HCT116 (cell line): ENCODE results near the gene SEBOX. TPM values are rescaled to one million over a fixed set of nuclear protein-coding genes. Genes with fewer than 3 reads are reported as not detected.

ENCODE experiments used
- ATAC-seq: fragments of 200-7000 bp; cut with Tn5 transposase; 2 replicates; pipeline ENCODE4 v1.9.1; 2020; ENCODE audit warnings: mild to moderate bottlenecking, moderate library complexity
- BruUV-seq: library from RNA; stranded (reverse); fragments of 400-500 nt; replicated peaks from 2 replicates; lab custom pipeline; 2021; lab: Mats Ljungman, UMichigan
- CTCF ChIA-PET: fragments of 300-600 bp; sonication (Branson Sonifier 250); formaldehyde crosslinking; loops from one replicate; lab custom pipeline; 2021; ENCODE audit warnings: antibody characterized with exemption; lab: Charles Lee
- POLR2A ChIA-PET: fragments of 300-600, 350-600 bp; sonication (Branson Sonifier 250); formaldehyde crosslinking; loops from one replicate; lab custom pipeline; 2021; ENCODE audit warnings: antibody characterized with exemption; lab: Charles Lee
- RAD21 ChIA-PET, 2 experiments: fragments of 300-600 bp; sonication (Branson Sonifier 250); formaldehyde crosslinking; loops; one replicate each; lab custom pipeline; 2023; ENCODE audit warnings: low total read pairs in 2 of 2; ENCODE audit not compliant: uncharacterized antibody in 2 of 2, unreplicated experiment in 2 of 2, low non-redundant PET in 1 of 2; lab: Charles Lee
- DNase-seq: peaks from one replicate; pipeline ENCODE4 v3.0.0-alpha.2; 2010; ENCODE audit warnings: low read depth, low spot score
- H2AFZ ChIP-seq: fragments of 200-600 bp; shearing (Covaris generic), sonication (generic); 2 replicates; pipeline ENCODE4 v1.6.1; 2017; ENCODE audit warnings: low read depth, mixed run types, mixed read lengths, antibody characterized with exemption, low read length; ENCODE audit not compliant: poor library complexity, severe bottlenecking
- H3K27ac ChIP-seq: 2 replicates; pipeline ENCODE4 v1.5.1; 2012; ENCODE audit warnings: low read depth, low read length
- H3K27me3 ChIP-seq: fragments of 200-600 bp; sonication (generic); 2 replicates; pipeline ENCODE4 v1.6.1; 2016; ENCODE audit warnings: mixed run types, low read length, mixed read lengths; ENCODE audit not compliant: insufficient read depth
- H3K36me3 ChIP-seq, 2 experiments: fragments of 200-500 bp in 1 of 2; fragments of 200-600 bp in 1 of 2; sonication (Bioruptor generic) in 1 of 2; sonication (generic) in 1 of 2; 2 replicates each; pipeline versions ENCODE4 v1.5.1 to v1.6.1; 2014 to 2016; ENCODE audit warnings: low read length in 2 of 2, inconsistent platforms in 1 of 2, mixed read lengths in 1 of 2, mixed run types in 1 of 2; ENCODE audit not compliant: insufficient read depth in 2 of 2, control insufficient read depth in 1 of 2
- H3K4me1 ChIP-seq, 2 experiments: fragments of 200-600 bp in 1 of 2; sonication (generic) in 1 of 2; 2 replicates each; pipeline versions ENCODE4 v1.5.1 to v1.6.1; 2012 to 2017; ENCODE audit warnings: low read length in 2 of 2, inconsistent platforms in 1 of 2, mild to moderate bottlenecking in 1 of 2, mixed read lengths in 1 of 2, mixed run types in 1 of 2, moderate library complexity in 1 of 2; ENCODE audit not compliant: insufficient read depth in 2 of 2, control insufficient read depth in 1 of 2
- H3K4me2 ChIP-seq: fragments of 200-600 bp; sonication (generic); 2 replicates; pipeline ENCODE4 v1.6.1; 2017; ENCODE audit warnings: mixed run types, low read length, mixed read lengths
- H3K4me3 ChIP-seq, 2 experiments: fragments of 200-600 bp in 1 of 2; sonication (generic) in 1 of 2; replicated peaks in 1 of 2; 2 replicates each; pipeline ENCODE4 v1.5.1; 2011 to 2016; ENCODE audit warnings: low read length in 2 of 2, control low read depth in 1 of 2, low read depth in 1 of 2, mild to moderate bottlenecking in 1 of 2, mixed read lengths in 1 of 2, mixed run types in 1 of 2
- H3K79me2 ChIP-seq: fragments of 200-600 bp; sonication (generic); 2 replicates; pipeline ENCODE4 v1.6.1; 2017; ENCODE audit warnings: mild to moderate bottlenecking, mixed run types, low read length, moderate library complexity, mixed read lengths; ENCODE audit not compliant: insufficient read depth
- H3K9ac ChIP-seq: fragments of 200-600 bp; sonication (generic); 2 replicates; pipeline ENCODE4 v1.6.1; 2016; ENCODE audit warnings: low read length, mixed read lengths
- H3K9me2 ChIP-seq: fragments of 200-600 bp; sonication (generic), shearing (Covaris generic); 2 replicates; pipeline ENCODE4 v1.6.1; 2017; ENCODE audit warnings: mixed run types, mild to moderate bottlenecking, moderate library complexity; ENCODE audit not compliant: insufficient read depth
- H3K9me3 ChIP-seq, 2 experiments: fragments of 200-500 bp in 1 of 2; fragments of 200-600 bp in 1 of 2; sonication (Bioruptor generic) in 1 of 2; sonication (generic) in 1 of 2; 2 replicates each; pipeline ENCODE4 v1.6.1; 2014 to 2017; ENCODE audit warnings: low read length in 2 of 2, mixed read lengths in 2 of 2, inconsistent platforms in 1 of 2, low read depth in 1 of 2, mild to moderate bottlenecking in 1 of 2, mixed run types in 1 of 2, moderate library complexity in 1 of 2; ENCODE audit not compliant: control insufficient read depth in 1 of 2, insufficient read depth in 1 of 2
- H4K20me1 ChIP-seq: fragments of 200-600 bp; sonication (generic), shearing (Covaris generic); 2 replicates; pipeline ENCODE4 v1.6.1; 2017; ENCODE audit warnings: mixed run types, mild to moderate bottlenecking, moderate library complexity; ENCODE audit not compliant: insufficient read depth
- CBX3 ChIP-seq: IDR thresholded peaks from 2 replicates; pipeline ENCODE4 v1.6.1; 2012; ENCODE audit warnings: low read depth
- ELF1 ChIP-seq: IDR thresholded peaks from 2 replicates; pipeline ENCODE4 v1.6.1; 2012; ENCODE audit warnings: low read depth, borderline replicate concordance
- FOSL1 ChIP-seq: IDR thresholded peaks from 2 replicates; pipeline ENCODE4 v1.6.1; 2012; ENCODE audit warnings: low read depth
- POLR2A ChIP-seq: IDR thresholded peaks from 2 replicates; pipeline ENCODE4 v1.7.0; 2011; ENCODE audit warnings: borderline replicate concordance; ENCODE audit not compliant: insufficient read depth, insufficient read length; ENCODE audit errors: extremely low read depth
- POLR2AphosphoS5 ChIP-seq: IDR thresholded peaks from 2 replicates; pipeline ENCODE4 v1.6.1; 2011; ENCODE audit warnings: mild to moderate bottlenecking, low read depth, low read length, moderate library complexity
- SP1 ChIP-seq: IDR thresholded peaks from 2 replicates; pipeline ENCODE4 v1.6.1; 2012; ENCODE audit warnings: low read depth
- YY1 ChIP-seq: IDR thresholded peaks from 2 replicates; pipeline ENCODE4 v1.6.1; 2011; ENCODE audit warnings: low read length, low read depth, moderate library complexity, mild to moderate bottlenecking; ENCODE audit not compliant: insufficient replicate concordance; ENCODE audit errors: extremely low read depth
- ZNF274 ChIP-seq: fragments of 200-500 bp; sonication (Bioruptor generic); IDR thresholded peaks from 2 replicates; pipeline ENCODE4 v1.6.1; 2014; ENCODE audit warnings: mild to moderate bottlenecking, low read depth, low read length, inconsistent platforms
- intact Hi-C: fragments of 100-400 bp; cut with micrococcal nuclease; formaldehyde crosslinking; loops from 2 replicates; pipeline ENCODE4 v1.10.0; 2022
- total RNA-seq: library from RNA; stranded (reverse); gene quantifications from one replicate; pipeline ENCODE4 v1.2.1, GENCODE V29; 2021; ENCODE audit not compliant: unreplicated experiment
- TF ChIP-seq, protein P1 (sequence below), 3 experiments: fragments of 200-600 bp in 1 of 3; sonication (generic) in 1 of 3; IDR thresholded peaks in 2 of 3; conservative IDR thresholded peaks in 1 of 3; 2 replicates each; pipeline ENCODE4 v1.5.1; 2012 to 2017; ENCODE audit warnings: low read depth in 2 of 3, low read length in 2 of 3, antibody characterized with exemption in 1 of 3, borderline replicate concordance in 1 of 3, control low read depth in 1 of 3, mild to moderate bottlenecking in 1 of 3, mixed read lengths in 1 of 3, mixed run types in 1 of 3, moderate library complexity in 1 of 3; ENCODE audit not compliant: insufficient read depth in 1 of 3

SEBOX gene
- total RNA-seq, 1 experiment from 2014 or later: not detected

DNA sequence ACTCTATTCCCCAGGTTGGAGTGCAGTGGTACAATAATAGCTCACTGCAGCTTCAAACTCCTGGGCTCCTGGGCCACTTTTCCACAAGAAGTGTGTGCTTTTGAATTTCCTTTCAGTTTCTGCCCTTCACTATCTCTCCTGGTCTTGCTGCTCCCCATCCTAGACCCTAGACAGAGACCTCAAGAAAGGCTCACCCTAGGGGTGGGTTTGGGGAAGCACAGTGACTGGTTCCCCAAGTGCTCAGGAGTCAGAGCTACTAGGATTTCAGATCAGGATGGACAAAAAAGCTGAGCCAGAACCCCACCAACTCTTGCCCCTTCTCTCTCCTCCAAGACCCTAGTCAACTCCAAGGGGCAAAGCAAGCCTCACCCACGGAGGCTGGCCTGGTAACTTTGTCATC is 1.6 kb upstream of the SEBOX start:
- POLR2A ChIA-PET: interaction anchor here (1.3 kb wide), 1 partner anchor 9 kb away, joined by 3 read pairs; a partner anchor contains a TSS
- no peak overlapping the region for H3K4me3 ChIP-seq
- peaks cover 0 to 2% of the 10 kb centered on the region in 2 experiments; a peak in 3 of 4 replicates for H3K36me3 ChIP-seq
- RAD21 ChIA-PET: no interaction called here
- TF ChIP-seq, protein P1, sequence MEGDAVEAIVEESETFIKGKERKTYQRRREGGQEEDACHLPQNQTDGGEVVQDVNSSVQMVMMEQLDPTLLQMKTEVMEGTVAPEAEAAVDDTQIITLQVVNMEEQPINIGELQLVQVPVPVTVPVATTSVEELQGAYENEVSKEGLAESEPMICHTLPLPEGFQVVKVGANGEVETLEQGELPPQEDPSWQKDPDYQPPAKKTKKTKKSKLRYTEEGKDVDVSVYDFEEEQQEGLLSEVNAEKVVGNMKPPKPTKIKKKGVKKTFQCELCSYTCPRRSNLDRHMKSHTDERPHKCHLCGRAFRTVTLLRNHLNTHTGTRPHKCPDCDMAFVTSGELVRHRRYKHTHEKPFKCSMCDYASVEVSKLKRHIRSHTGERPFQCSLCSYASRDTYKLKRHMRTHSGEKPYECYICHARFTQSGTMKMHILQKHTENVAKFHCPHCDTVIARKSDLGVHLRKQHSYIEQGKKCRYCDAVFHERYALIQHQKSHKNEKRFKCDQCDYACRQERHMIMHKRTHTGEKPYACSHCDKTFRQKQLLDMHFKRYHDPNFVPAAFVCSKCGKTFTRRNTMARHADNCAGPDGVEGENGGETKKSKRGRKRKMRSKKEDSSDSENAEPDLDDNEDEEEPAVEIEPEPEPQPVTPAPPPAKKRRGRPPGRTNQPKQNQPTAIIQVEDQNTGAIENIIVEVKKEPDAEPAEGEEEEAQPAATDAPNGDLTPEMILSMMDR (IDR thresholded peaks at IDR 0.05 in 2 of 3, conservative IDR thresholded peaks at IDR 0.05 in 1 of 3; ENCODE audit: borderline replicate concordance in 1 of 3, insufficient read depth in 1 of 3, low read depth in 2 of 3, low read length in 2 of 3): peak in 2 of 3 experiments; percentile 14 to 29; a peak in 2 of 6 replicates
- TF ChIP-seq POLR2AphosphoS5: no peak
- no peak for TF ChIP-seq FOSL1
- no peak for TF ChIP-seq SP1
- no peak for TF ChIP-seq POLR2A
- TF ChIP-seq, all 23 proteins: peak for 1
- Histone ChIP-seq H3K27me3 (no peaks in the 10 kb centered on the region), H3K4me2 (no peak overlapping the region), H3K4me1 (peaks cover 7 to 17% of the 10 kb centered on the region in 2 experiments; a peak in 3 of 4 replicates), H3K27ac (no peak overlapping the region), H3K9ac (no peak overlapping the region), H3K9me2 (no peaks in the 10 kb centered on the region), H3K79me2 (no peaks in the 10 kb centered on the region), H2AFZ (no peak overlapping the region), H3K9me3 (no peaks in the 10 kb centered on the region), H4K20me1 (no peaks in the 10 kb centered on the region)
- ATAC-seq (no peak), DNase-seq (no peak)
- CTCF ChIA-PET: interaction anchor here (1.0 to 1.7 kb wide), 2 partner anchors 31 to 50 kb away, joined by 3 to 4 read pairs; partner anchors contain the start of gene TNFAIP1
- intact Hi-C loops: no loop called here
- no TSS peak for BruUV-seq

DNA sequence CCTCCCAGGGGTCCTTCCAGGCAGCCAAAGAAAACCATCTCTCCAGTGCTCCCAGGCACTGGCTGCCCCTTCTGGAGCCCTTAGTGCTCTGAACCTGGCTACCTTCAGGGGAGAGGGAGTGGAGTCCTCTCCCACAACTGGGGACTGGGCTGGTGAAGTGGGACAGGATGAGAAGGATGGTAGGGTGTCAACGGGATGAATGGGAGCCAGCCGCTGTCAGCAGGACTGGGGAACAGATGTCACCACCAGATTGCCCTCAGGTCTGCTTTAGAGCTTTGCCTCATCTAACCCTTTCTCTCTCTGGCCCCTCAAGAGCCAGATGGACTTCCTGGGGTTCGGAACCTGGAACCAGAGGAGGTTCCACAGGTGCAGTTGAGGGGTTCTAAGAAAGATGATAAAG is 488 bp upstream of the SEBOX start:
- intact Hi-C loops: no loop called here

More for the DNA sequence above, 488 bp upstream of the SEBOX start:
- H3K27me3 ChIP-seq: no peaks in the 10 kb centered on the region
- H3K4me2 ChIP-seq: no peak overlapping the region
- H2AFZ ChIP-seq: no peak overlapping the region
- no peak for DNase-seq
- H4K20me1 ChIP-seq: no peaks in the 10 kb centered on the region
- no peak overlapping the region for H3K27ac ChIP-seq
- ChIA-PET RAD21 (no interaction called here), POLR2A (no interaction called here), CTCF (no interaction called here)
- H3K9ac ChIP-seq: no peak overlapping the region
- no peak for TF ChIP-seq YY1
- no peak for TF ChIP-seq ZNF274
- TF ChIP-seq CBX3: no peak
- TF ChIP-seq, protein P1 (IDR thresholded peaks at IDR 0.05 in 2 of 3, conservative IDR thresholded peaks at IDR 0.05 in 1 of 3; ENCODE audit: borderline replicate concordance in 1 of 3, insufficient read depth in 1 of 3, low read depth in 2 of 3, low read length in 2 of 3): no peak
- no peak for TF ChIP-seq FOSL1
- no peak for TF ChIP-seq POLR2AphosphoS5
- no peak for TF ChIP-seq ELF1
- no peaks in the 10 kb centered on the region for H3K79me2 ChIP-seq
- peaks cover 4 to 6% of the 10 kb centered on the region in 2 experiments; a peak in 3 of 4 replicates for H3K4me1 ChIP-seq
- no peaks in the 10 kb centered on the region for H3K9me3 ChIP-seq
- H3K9me2 ChIP-seq: no peaks in the 10 kb centered on the region
- no peak overlapping the region for H3K4me3 ChIP-seq
- peaks cover 7 to 12% of the 10 kb centered on the region in 2 experiments; a peak in 3 of 4 replicates for H3K36me3 ChIP-seq
- no TSS peak for BruUV-seq
- ATAC-seq: no peak
